SK-N-DZ (cell line): ENCODE measurements around the gene PARN. TPM values are rescaled to one million over a fixed set of nuclear protein-coding genes. Genes with fewer than 3 reads are reported as not detected.
"Not testable (repeated sequence)": the region's sequence is repeated elsewhere in the genome, so short reads cannot be mapped to it uniquely, and the experiment has no call there.

ENCODE experiments used
- DNase-seq: peaks from one replicate; pipeline ENCODE4 v3.0.0-alpha.2; 2015; ENCODE audit warnings: low spot score
- polyA plus RNA-seq, 2 experiments: library from polyadenylated mRNA; depleted of rRNA; stranded (reverse); fragments of >200 nt; gene quantifications; 2 replicates each; pipeline ENCODE4 v1.2.3, GENCODE V29; 2014

Gene PARN
- 31.8 and 33.9 TPM in 2 replicates for polyA plus RNA-seq (2014; cell fraction: cytosol; rRNA removed)
- polyA plus RNA-seq (2014; cell fraction: nucleus; rRNA removed): 20.1 and 28.5 TPM in 2 replicates

- DNase-seq: peak; percentile 96
Observed at GRCh38 chr16:14629919-14630619, at the start of gene PARN. PARN (minus strand) TSS chr16:14630260; CDS start chr16:14630125, 135 bp downstream.

GRCh38 chr16:14678748-14679497 is 48.9 kb upstream of the PARN start:
- DNase-seq: no peak

GRCh38 chr16:14677627-14678026 is 47.6 kb upstream of the PARN start:
- DNase-seq: no peak

DNA sequence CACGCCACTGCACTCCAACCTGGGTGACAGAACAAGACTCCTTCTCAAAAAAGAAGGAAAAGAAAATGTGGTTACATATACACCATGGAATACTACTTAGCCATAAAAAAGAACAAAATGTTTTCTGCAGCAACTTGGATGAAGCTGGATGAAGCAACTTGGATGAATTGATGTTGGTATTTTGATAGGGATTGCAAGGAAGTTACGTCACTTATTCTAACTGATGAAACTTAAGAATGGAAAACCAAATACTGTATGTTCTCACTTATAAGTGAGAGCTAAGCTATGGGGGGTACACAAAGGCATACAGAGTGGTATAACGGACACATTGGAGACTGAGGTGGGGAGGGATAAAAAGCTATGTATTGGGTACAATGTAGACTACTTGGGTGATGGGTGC is 46.6 kb upstream of the PARN start:
- DNase-seq: no peak

DNA sequence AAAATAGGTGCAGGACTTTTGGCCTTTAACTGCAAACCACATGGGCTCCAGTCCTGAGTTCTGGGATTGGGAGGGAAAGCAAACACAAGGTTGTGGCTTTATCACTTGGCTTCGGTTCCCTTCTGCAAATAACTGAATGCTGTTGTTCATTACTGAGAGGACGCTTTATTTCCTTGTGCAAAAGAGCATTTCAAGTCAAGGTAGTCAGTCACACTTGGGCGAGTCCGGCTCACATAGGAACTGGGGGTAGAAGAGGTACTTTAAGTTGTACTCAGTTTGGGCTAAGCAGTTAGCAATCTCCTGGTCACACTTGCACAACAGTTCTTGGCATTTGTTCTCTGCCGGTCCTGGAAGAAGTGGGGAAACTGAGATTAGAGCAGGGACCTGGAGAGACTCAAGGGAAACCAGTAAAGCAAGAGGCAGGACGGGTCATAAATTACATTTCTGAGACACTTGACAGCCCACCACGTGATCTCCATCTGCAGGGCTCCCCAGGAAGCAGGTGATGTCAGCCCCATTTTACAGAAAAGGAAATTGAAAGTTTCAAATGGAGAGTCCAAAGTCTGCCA is 42.4 kb upstream of the PARN start:
- DNase-seq: no peak

- no peak for DNase-seq
Observed at GRCh38 chr16:14669776-14670175, 39.7 kb upstream of the PARN start.

DNA sequence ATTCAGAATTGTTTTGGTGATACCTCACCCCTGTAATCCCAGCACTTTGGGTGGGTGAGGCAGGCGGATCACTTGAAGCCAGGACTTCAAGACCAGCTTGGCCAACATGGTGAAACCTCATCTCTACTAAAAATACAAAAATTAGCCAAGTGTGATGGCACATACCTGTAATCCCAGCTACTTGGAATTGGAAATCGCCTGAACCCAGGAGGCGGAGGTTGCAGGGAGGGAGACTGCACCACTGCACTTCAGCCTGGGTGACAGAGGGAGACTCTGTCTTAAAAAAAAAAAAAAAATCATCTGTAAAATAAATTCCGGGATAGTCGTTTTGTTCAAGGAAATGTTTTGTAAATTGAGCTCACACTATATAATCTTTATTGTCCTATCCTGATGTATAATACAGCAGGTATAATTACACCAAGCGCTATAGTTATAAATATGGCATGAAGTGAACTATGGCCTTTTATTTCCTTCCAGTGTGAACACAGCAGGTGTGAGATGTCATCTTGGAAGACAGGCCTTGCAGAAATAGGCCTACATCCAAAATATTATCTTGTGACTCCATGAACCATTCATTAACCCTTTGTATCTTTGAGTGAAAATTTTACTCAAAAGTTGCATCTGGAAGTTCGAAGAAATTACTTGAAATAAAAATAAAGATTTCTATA is 38.6 kb upstream of the PARN start:
- DNase-seq: no peak

- no peak for DNase-seq
Observed at GRCh38 chr16:14667347-14668266, 37.5 kb upstream of the PARN start.

GRCh38 chr16:14658063-14658462 is 28.0 kb upstream of the PARN start:
- peak; percentile 90 for DNase-seq

- DNase-seq: no peak
Observed at GRCh38 chr16:14652726-14653125, 22.7 kb upstream of the PARN start.

DNA sequence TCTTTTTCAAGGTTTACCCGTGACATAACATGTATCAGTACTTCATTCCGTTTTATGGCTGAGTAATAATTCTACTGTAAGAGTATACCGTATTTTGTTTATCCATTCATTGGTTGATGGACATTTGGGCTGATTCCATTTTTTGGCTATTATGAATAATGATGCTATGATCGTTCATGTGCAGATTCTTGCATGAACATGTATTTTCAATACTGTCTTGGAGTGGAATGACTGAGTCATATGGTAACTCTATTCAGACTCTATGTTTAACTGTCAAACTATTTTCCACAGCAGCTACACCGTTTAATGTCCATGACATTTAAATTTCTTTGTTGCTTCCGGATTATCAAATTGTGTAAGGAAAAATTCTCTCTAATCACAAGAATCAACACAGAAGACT is 20.6 kb upstream of the PARN start:
- no peak for DNase-seq

GRCh38 chr16:14649816-14650215 is 19.8 kb upstream of the PARN start:
- DNase-seq: no peak

DNA sequence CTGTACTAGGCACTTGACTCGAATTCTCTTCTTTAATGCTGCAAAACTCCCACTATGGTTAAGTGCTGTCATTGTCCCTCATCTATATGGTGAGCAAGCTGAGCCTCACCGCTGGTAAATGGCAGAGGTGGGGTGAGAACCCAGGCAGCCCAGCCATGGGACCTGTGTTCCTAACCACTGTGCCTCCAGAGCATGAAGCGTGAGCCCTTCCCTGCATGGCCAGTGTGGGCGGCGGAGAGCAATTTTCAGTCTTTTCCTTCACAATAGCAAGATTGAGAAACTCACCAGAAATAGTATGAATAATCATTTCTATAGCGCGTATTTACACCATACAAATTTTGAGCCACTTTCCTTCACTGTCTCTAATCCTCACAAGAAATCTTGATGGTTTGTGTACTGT is 11.9 kb upstream of the PARN start:
- DNase-seq: no peak

DNA sequence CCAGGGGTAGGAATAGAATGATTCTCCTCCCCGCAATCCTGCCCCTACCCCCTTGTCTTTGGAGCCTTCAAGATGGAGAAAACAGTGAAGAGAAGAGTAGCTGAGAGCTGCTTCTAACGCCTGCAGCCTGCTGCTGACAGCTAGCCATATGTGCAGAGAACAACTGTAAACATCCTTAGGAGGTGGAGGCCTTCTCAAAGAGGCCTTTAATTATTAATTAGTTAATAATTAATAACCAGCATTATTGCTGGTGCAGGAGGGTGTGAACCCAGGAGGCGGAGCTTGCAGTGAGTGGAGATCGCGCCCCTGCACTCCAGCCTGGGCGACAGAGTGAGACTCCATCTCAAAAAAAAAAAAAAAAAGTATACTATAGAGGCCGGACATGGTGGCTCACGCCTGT is 11.1 kb upstream of the PARN start:
- DNase-seq: no peak

DNA sequence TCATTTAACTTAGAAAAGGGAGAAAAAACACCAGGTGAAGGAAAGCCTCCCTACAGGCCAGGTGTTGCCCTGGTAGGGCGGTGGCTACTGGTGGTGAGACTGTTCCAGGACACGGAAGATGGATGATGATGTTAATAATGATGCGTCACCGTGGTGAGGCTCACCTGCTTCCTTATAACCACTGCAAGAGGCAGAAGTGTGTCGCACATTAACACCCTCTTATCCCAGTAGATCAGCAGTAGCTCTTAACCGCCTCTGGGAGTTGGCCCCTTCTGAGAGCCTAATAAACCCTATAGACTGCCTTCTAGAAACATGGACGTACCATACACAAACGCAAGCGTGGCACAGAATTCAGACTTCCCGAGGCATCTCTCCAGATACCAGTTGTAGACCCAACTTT is 10.5 kb upstream of the PARN start:
- no peak for DNase-seq

DNA sequence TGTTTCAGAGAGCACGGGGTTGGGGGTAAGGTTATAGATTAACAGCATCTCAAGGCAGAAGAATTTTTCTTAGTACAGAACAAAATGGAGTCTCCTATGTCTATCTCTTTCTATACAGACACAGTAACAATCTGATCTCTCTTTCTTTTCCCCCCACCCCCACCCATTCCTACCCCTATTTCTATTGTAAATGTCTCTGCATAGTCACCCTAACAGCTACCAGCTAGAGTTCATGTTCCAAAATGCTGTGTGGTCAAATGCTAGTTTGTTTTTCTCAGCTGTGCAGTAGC is 6.8 kb upstream of the PARN start:
- DNase-seq: not testable (repeated sequence)

- not testable (repeated sequence) for DNase-seq
Observed at GRCh38 chr16:14636179-14636950, 6.3 kb upstream of the PARN start.

DNA sequence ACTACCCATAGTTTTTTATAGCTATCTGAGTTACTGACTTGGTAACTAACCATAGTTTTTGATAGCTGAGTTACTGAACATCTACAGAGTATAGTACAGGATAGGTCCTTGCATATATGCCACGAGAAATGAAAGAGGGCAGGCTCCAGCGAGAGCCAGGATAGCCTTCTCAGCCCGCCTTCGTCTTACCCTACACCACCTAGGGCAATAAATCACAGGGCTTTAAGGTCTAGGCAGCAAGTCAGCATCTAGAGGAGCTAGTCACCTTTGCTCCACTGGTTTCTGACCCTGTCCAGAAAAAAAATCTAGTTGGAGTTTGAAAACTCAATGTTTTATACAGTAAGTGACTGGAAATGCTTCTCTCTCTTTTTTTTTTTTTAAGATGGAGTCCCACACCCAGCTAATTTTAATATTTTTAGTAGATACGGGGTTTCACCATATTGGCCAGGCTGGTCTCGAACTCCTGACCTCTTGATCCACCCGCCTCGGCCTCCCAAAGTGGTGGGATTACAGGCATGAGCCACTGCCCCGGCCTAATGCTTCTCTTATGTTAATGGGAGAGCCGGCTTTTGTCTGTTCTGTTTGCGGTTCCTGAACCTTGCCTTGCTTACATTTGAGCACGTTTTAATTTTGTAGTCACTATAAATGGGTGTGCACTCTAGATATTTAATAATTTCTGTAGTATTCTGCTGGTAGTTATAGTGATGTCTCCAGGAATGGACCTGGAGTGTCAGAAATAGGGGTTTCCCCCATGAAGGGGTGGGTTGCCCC is 5.5 kb upstream of the PARN start:
- no peak for DNase-seq

GRCh38 chr16:14634389-14634725 is 4.3 kb upstream of the PARN start:
- DNase-seq: no peak
